ENCODE data around the gene TEK. TPM values are rescaled to one million over a fixed set of nuclear protein-coding genes. Genes with fewer than 3 reads are reported as not detected.

Gene TEK
- total RNA-seq, 1 experiment from 2014 or later: not detected

- H3K4me1 Mint-ChIP-seq (ENCODE audit: low read depth, unreplicated experiment): peaks cover 5% of the 10 kb centered on the region
- CTCF ChIA-PET: interaction anchor here (0.9 kb wide), 1 partner anchor 13 kb away, joined by 3 read pairs; no protein-coding TSS in a partner anchor
- DNase-seq: no peak
Measured at GRCh38 chr9:27154908-27155307, 45.9 kb downstream of the TEK start.

GRCh38 chr9:27157097-27157496 lies 48.1 kb downstream of the TEK start:
- no peaks in the 10 kb centered on the region for H3K27me3 Mint-ChIP-seq (ENCODE audit: unreplicated experiment)
- no peak overlapping the region for H3K4me3 Mint-ChIP-seq (ENCODE audit: low read depth, unreplicated experiment)
- H3K4me1 Mint-ChIP-seq (ENCODE audit: low read depth, unreplicated experiment): no peaks in the 10 kb centered on the region
- H3K9me3 Mint-ChIP-seq (ENCODE audit: low read depth, unreplicated experiment): no peaks in the 10 kb centered on the region
- CTCF ChIA-PET: no interaction called here
- intact Hi-C loops (cut with micrococcal nuclease; ENCODE audit: unreplicated experiment): no loop called here
- BruUV-seq (replicated peaks): no TSS peak
- TF ChIP-seq CTCF (IDR thresholded peaks at IDR 0.05; ENCODE audit: unreplicated experiment): no peak
- no peak overlapping the region for H3K27ac Mint-ChIP-seq (ENCODE audit: unreplicated experiment)
- DNase-seq: no peak
- H3K36me3 Mint-ChIP-seq (ENCODE audit: insufficient read depth, unreplicated experiment): peaks cover 4% of the 10 kb centered on the region

More at GRCh38 chr9:27154908-27155307, 45.9 kb downstream of the TEK start:
- H3K9me3 Mint-ChIP-seq (ENCODE audit: low read depth, unreplicated experiment): no peaks in the 10 kb centered on the region
- no peak overlapping the region for H3K27ac Mint-ChIP-seq (ENCODE audit: unreplicated experiment)
- BruUV-seq (replicated peaks): no TSS peak
- H3K36me3 Mint-ChIP-seq (ENCODE audit: insufficient read depth, unreplicated experiment): peaks cover 4% of the 10 kb centered on the region
- no peak overlapping the region for H3K4me3 Mint-ChIP-seq (ENCODE audit: low read depth, unreplicated experiment)
- no peaks in the 10 kb centered on the region for H3K27me3 Mint-ChIP-seq (ENCODE audit: unreplicated experiment)
- intact Hi-C loops (cut with micrococcal nuclease; ENCODE audit: unreplicated experiment): no loop called here
- no peak for TF ChIP-seq CTCF (IDR thresholded peaks at IDR 0.05; ENCODE audit: unreplicated experiment)

- Mint-ChIP-seq H3K36me3 (ENCODE audit: insufficient read depth, unreplicated experiment) (peaks cover 4% of the 10 kb centered on the region), H3K27me3 (ENCODE audit: unreplicated experiment) (no peaks in the 10 kb centered on the region), H3K4me1 (ENCODE audit: low read depth, unreplicated experiment) (no peaks in the 10 kb centered on the region), H3K4me3 (ENCODE audit: low read depth, unreplicated experiment) (no peak overlapping the region), H3K9me3 (ENCODE audit: low read depth, unreplicated experiment) (no peaks in the 10 kb centered on the region), H3K27ac (ENCODE audit: unreplicated experiment) (no peak overlapping the region)
- no TSS peak for BruUV-seq (replicated peaks)
- intact Hi-C loops (cut with micrococcal nuclease; ENCODE audit: unreplicated experiment): no loop called here
- no peak for TF ChIP-seq CTCF (IDR thresholded peaks at IDR 0.05; ENCODE audit: unreplicated experiment)
- CTCF ChIA-PET: no interaction called here
- no peak for DNase-seq
Measured at GRCh38 chr9:27157736-27158135, 48.7 kb downstream of the TEK start.

- H3K27me3 Mint-ChIP-seq (ENCODE audit: unreplicated experiment): no peaks in the 10 kb centered on the region
- DNase-seq: no peak
- TF ChIP-seq CTCF (IDR thresholded peaks at IDR 0.05; ENCODE audit: unreplicated experiment): no peak
- no peaks in the 10 kb centered on the region for H3K9me3 Mint-ChIP-seq (ENCODE audit: low read depth, unreplicated experiment)
- no TSS peak for BruUV-seq (replicated peaks)
- intact Hi-C loops (cut with micrococcal nuclease; ENCODE audit: unreplicated experiment): no loop called here
- H3K36me3 Mint-ChIP-seq (ENCODE audit: insufficient read depth, unreplicated experiment): no peaks in the 10 kb centered on the region
- H3K27ac Mint-ChIP-seq (ENCODE audit: unreplicated experiment): no peak overlapping the region
- no peak overlapping the region for H3K4me3 Mint-ChIP-seq (ENCODE audit: low read depth, unreplicated experiment)
- H3K4me1 Mint-ChIP-seq (ENCODE audit: low read depth, unreplicated experiment): no peaks in the 10 kb centered on the region
- CTCF ChIA-PET: no interaction called here
Measured at GRCh38 chr9:27160636-27161035, 51.6 kb downstream of the TEK start.

Data from Calu3 (cell line).